SK-N-SH treated with all-trans-retinoic acid at 6 μM for 48 hours (cell line): ENCODE data around the gene DCLK1.

Experiments used
- RARB ChIP-seq: fragments of 250-450 bp; sonication (Bioruptor Pico); IDR thresholded peaks from 2 replicates; pipeline ENCODE4 v1.8.0; 2021; ENCODE audit warnings: mild to moderate bottlenecking, moderate library complexity
- SNAI2 ChIP-seq: fragments of 250-450 bp; sonication (Bioruptor Pico); IDR thresholded peaks from 2 replicates; pipeline ENCODE4 v1.5.0; 2020; ENCODE audit warnings: mild to moderate bottlenecking, moderate library complexity
- TCF4 ChIP-seq: fragments of 250-450 bp; sonication (Bioruptor Pico); IDR thresholded peaks from 2 replicates; pipeline ENCODE4 v1.8.0; 2021; ENCODE audit warnings: mild to moderate bottlenecking, moderate library complexity, borderline replicate concordance
- TOX ChIP-seq: fragments of 250-450 bp; sonication (Bioruptor Pico); IDR thresholded peaks from 2 replicates; pipeline ENCODE4 v1.8.0; 2021; ENCODE audit warnings: mild to moderate bottlenecking, moderate library complexity, borderline replicate concordance
- ZC3H10 ChIP-seq: fragments of 250-450 bp; sonication (Bioruptor Pico); IDR thresholded peaks from 2 replicates; pipeline ENCODE4 v1.5.1; 2021; ENCODE audit warnings: mild to moderate bottlenecking, moderate library complexity
- ZFP3 ChIP-seq: fragments of 250-450 bp; sonication (Bioruptor Pico); IDR thresholded peaks from 2 replicates; pipeline ENCODE4 v1.5.0; 2020; ENCODE audit warnings: mild to moderate bottlenecking, moderate library complexity
- ZFP30 ChIP-seq: fragments of 450-650 bp; formaldehyde crosslinking; IDR thresholded peaks from 2 replicates; pipeline ENCODE4 v1.5.0; 2022; ENCODE audit warnings: mild to moderate bottlenecking, moderate library complexity
- ZNF565 ChIP-seq: fragments of 450-650 bp; formaldehyde crosslinking; conservative IDR thresholded peaks from 2 replicates; pipeline ENCODE4 v1.5.0; 2020; ENCODE audit warnings: low read depth, mild to moderate bottlenecking, moderate library complexity
- TF ChIP-seq, protein P1 (sequence below): fragments of 250-450 bp; sonication (Bioruptor Pico); IDR thresholded peaks from 2 replicates; pipeline ENCODE4 v1.5.1; 2020; ENCODE audit warnings: low read depth, mild to moderate bottlenecking, moderate library complexity
- TF ChIP-seq, protein P2 (sequence below): fragments of 250-450 bp; sonication (Bioruptor Pico); IDR thresholded peaks from 2 replicates; pipeline ENCODE4 v1.8.0; 2020; ENCODE audit warnings: mild to moderate bottlenecking, moderate library complexity, borderline replicate concordance

DNA sequence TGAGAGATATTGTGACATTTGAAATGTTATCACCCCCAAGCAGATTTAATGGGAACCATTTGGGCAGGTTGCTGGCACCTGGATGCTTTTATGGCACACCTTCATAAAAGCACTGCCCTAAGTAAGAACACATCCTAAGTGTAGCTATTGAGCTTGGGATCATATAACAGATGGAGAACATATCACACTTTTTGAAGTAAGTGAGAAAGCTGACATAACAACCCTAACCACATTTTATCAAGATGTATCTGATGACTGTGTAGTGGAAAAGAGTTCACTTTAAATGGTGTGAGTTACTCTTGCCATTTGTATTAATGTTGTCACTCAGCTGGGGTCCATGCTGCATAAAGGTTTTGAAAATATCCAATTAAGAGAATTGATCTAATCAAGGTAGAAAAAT is 287.9 kb downstream of the DCLK1 start:
- TF ChIP-seq, protein P1, sequence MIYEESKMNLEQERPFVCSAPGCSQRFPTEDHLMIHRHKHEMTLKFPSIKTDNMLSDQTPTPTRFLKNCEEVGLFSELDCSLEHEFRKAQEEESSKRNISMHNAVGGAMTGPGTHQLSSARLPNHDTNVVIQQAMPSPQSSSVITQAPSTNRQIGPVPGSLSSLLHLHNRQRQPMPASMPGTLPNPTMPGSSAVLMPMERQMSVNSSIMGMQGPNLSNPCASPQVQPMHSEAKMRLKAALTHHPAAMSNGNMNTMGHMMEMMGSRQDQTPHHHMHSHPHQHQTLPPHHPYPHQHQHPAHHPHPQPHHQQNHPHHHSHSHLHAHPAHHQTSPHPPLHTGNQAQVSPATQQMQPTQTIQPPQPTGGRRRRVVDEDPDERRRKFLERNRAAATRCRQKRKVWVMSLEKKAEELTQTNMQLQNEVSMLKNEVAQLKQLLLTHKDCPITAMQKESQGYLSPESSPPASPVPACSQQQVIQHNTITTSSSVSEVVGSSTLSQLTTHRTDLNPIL (CRISPR knock-in tag) = no peak
- TF ChIP-seq RARB (CRISPR knock-in tag) (no peak), ZNF565 (CRISPR knock-in tag) (no peak), ZFP30 (CRISPR knock-in tag) (no peak), ZFP3 (CRISPR knock-in tag) (no peak), ZC3H10 (CRISPR knock-in tag) (no peak), TOX (CRISPR knock-in tag) (no peak), SNAI2 (CRISPR knock-in tag) (no peak), TCF4 (CRISPR knock-in tag) (no peak)
- TF ChIP-seq, protein P2, sequence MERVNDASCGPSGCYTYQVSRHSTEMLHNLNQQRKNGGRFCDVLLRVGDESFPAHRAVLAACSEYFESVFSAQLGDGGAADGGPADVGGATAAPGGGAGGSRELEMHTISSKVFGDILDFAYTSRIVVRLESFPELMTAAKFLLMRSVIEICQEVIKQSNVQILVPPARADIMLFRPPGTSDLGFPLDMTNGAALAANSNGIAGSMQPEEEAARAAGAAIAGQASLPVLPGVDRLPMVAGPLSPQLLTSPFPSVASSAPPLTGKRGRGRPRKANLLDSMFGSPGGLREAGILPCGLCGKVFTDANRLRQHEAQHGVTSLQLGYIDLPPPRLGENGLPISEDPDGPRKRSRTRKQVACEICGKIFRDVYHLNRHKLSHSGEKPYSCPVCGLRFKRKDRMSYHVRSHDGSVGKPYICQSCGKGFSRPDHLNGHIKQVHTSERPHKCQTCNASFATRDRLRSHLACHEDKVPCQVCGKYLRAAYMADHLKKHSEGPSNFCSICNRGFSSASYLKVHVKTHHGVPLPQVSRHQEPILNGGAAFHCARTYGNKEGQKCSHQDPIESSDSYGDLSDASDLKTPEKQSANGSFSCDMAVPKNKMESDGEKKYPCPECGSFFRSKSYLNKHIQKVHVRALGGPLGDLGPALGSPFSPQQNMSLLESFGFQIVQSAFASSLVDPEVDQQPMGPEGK (CRISPR knock-in tag) = no peak
